ENCODE results near the gene TMEM138. TPM values are rescaled to one million over a fixed set of nuclear protein-coding genes. Genes with fewer than 3 reads are reported as not detected.

Gene TMEM138
- total RNA-seq, 4 donors from 2014 or later, result 44.7 to 63.5 (median 48.1) TPM

DNA sequence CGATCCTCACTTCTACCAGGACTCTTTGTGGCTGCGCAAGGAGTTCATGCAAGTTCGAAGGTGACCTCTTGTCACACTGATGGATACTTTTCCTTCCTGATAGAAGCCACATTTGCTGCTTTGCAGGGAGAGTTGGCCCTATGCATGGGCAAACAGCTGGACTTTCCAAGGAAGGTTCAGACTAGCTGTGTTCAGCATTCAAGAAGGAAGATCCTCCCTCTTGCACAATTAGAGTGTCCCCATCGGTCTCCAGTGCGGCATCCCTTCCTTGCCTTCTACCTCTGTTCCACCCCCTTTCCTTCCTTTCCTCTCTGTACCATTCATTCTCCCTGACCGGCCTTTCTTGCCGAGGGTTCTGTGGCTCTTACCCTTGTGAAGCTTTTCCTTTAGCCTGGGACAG lies 6.5 kb downstream of the TMEM138 start:
- Histone ChIP-seq H3K4me1 (peaks cover 0 to 7% (median 0%) of the 10 kb centered on the region in 4 donors), H3K36me3 (peaks cover 0 to 72% (median 4%) of the 10 kb centered on the region in 3 donors), H3K27me3 (no peaks in the 10 kb centered on the region), H3K4me3 (no peak overlapping the region), H3K9me3 (no peaks in the 10 kb centered on the region), H3K27ac (no peak overlapping the region)
- no peak for DNase-seq
- no peak for TF ChIP-seq POLR2A (IDR thresholded peaks at IDR 0.05)

DNA sequence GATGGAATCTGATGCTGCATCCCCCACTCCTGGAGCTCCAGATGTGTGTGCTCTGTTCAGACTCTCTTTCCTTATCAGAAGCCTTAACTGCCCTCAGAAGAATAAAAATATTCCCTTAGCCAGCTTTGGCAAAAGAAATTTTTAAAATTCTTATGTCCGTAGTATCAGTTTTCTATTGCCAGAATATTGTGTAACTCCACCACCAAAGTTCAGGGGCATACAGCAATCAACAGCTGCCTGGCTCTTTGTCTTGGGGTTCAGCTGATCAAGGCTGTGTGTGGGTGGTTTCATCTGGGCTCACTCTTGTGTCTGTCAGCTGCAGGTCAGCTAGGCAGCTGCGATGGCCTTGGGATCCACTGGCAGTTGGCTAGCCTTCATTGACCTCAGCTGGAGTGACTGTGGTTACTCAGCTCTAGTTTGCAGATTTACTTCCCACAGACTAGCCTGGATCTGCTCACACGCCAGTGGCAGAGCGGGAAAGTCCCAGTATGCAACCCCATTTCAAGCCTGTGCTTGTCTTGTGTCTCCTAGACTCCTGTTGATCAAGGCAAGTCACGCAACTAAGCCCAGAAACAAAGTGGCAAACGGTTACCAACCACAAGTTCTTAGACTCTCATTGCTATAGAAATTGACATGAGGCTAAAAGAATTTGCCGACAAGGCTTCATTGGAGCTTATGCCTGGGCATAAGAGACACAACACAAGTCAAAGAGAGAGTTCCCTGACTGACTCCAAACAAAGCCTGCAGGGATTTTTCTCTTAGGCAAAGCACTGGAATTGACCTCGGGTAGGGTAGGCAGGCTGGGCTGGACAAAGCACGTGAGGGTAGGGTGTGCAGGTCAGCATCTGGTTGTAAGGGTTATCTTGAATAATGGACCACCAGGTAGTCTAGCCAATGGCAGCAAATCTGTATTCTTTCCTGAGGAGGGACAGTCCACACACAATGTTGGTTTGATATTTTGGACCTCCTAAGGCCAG lies 7.5 kb downstream of the TMEM138 start:
- Histone ChIP-seq H3K27ac (peak overlapping the region in 2 of 4 donors; percentile 12 to 14), H3K27me3 (no peaks in the 10 kb centered on the region), H3K4me1 (peaks cover 0 to 7% (median 0%) of the 10 kb centered on the region in 4 donors), H3K9me3 (no peaks in the 10 kb centered on the region), H3K36me3 (peaks cover 0 to 62% (median 4%) of the 10 kb centered on the region in 3 donors), H3K4me3 (no peak overlapping the region)
- DNase-seq, result no peak
- no peak for TF ChIP-seq POLR2A (IDR thresholded peaks at IDR 0.05)
- TF ChIP-seq, protein P1, sequence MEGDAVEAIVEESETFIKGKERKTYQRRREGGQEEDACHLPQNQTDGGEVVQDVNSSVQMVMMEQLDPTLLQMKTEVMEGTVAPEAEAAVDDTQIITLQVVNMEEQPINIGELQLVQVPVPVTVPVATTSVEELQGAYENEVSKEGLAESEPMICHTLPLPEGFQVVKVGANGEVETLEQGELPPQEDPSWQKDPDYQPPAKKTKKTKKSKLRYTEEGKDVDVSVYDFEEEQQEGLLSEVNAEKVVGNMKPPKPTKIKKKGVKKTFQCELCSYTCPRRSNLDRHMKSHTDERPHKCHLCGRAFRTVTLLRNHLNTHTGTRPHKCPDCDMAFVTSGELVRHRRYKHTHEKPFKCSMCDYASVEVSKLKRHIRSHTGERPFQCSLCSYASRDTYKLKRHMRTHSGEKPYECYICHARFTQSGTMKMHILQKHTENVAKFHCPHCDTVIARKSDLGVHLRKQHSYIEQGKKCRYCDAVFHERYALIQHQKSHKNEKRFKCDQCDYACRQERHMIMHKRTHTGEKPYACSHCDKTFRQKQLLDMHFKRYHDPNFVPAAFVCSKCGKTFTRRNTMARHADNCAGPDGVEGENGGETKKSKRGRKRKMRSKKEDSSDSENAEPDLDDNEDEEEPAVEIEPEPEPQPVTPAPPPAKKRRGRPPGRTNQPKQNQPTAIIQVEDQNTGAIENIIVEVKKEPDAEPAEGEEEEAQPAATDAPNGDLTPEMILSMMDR (IDR thresholded peaks at IDR 0.05), result no peak

DNA sequence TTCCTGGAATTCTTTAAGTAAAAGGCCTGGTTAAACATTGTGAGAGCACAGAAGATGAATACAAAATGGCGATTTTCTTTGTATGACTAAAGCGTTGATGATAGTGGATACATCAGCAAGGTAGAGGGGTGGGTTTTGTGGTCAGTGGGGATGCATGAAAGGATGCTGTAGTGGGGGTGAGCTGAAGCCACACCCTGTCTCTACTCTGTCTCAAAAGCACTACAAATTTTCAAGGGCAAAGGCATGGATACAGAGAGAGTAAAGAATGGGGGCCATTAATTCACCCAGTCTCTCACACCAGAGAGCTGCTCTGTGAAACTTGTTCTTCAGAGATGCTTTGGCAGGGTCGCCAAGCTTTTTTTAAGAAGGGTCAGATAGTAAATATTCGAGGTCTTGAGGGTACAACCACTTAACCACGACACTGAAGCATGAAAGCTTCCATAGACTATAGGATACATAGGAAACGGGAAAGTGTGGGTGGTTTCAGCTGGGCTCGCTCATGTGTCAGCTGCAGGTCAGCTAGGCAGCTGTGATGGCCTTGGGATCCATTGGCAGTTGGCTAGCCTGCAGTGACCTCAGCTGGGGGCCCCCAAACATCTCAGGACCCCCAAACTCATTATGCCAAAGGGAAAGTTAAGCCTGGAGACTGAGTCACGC lies 8.3 kb downstream of the TMEM138 start:
- no peaks in the 10 kb centered on the region for H3K27me3 ChIP-seq
- no peak for DNase-seq
- no peaks in the 10 kb centered on the region for H3K9me3 ChIP-seq
- H3K4me1 ChIP-seq, result peaks cover 0 to 6% (median 0%) of the 10 kb centered on the region in 4 donors
- peak overlapping the region in 1 of 4 donors; percentile 12 for H3K27ac ChIP-seq
- no peak overlapping the region for H3K4me3 ChIP-seq
- TF ChIP-seq POLR2A (IDR thresholded peaks at IDR 0.05), result no peak
- TF ChIP-seq, protein P1 (IDR thresholded peaks at IDR 0.05), result no peak
- H3K36me3 ChIP-seq, result peaks cover 0 to 54% (median 4%) of the 10 kb centered on the region in 3 donors

DNA sequence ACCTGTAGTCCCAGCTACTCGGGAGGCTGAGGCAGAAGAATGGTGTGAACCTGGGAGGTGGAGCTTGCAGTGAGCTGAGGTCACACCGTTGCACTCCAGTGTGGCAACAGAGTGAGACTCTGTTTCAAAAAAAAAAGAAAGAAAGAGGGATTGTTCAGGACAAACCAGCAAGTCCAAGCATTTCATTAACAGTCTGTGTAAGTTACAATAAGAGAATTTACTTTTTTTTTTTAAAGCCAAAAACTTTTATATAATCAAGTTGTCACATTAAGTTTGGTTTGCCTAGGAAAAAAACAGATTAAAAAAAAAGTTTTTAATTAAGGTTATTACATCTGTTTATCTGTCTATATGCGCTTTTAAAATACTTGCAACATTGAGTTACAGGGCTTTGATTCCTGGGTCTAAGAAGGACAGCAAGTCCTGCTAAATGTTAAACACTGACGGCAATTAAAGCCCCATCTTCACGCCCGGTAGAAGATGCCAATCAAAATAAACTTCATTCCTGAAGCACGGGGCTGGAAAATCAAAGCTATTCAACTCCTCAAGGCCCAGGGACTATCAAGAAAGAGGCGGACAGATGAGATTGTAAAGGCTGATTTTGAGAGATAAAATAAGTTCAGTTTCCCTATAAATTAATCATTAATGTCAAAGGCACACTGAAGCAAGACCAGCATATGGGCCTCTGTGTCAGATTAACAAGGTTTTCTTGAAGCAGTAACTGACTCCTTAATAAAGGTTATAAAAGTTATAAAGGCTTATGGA lies 10.7 kb downstream of the TMEM138 start:
- no peaks in the 10 kb centered on the region for H3K9me3 ChIP-seq
- H3K4me3 ChIP-seq, result no peak overlapping the region
- no peak overlapping the region for H3K27ac ChIP-seq
- DNase-seq, result no peak
- H3K36me3 ChIP-seq, result peaks cover 0 to 30% (median 0%) of the 10 kb centered on the region in 3 donors
- H3K4me1 ChIP-seq, result no peaks in the 10 kb centered on the region
- H3K27me3 ChIP-seq, result no peaks in the 10 kb centered on the region
- TF ChIP-seq POLR2A (IDR thresholded peaks at IDR 0.05), result no peak
- TF ChIP-seq, protein P1 (IDR thresholded peaks at IDR 0.05), result no peak

DNA sequence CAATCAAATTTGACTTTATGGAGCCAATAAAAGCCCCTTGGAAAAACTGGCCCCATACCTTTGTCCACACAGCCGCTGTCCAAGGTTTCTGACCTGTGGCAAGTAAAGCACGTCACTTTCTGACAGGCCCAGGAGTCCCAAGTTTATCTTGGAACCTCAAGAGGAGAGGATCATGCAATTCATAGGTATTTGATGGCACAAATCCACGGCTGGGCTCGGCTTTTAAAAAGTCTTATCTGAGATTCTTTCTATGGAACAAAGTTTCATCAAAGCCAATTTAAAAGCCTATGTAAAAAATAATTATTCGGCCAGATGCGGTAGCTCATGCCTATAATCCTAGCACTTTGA lies 13.6 kb downstream of the TMEM138 start:
- H3K27me3 ChIP-seq, result no peaks in the 10 kb centered on the region
- no peak for DNase-seq
- TF ChIP-seq POLR2A (IDR thresholded peaks at IDR 0.05), result no peak
- TF ChIP-seq, protein P1 (IDR thresholded peaks at IDR 0.05), result no peak
- peaks cover 0 to 5% (median 0%) of the 10 kb centered on the region in 3 donors for H3K36me3 ChIP-seq
- H3K9me3 ChIP-seq, result no peaks in the 10 kb centered on the region
- H3K4me3 ChIP-seq, result no peak overlapping the region
- no peaks in the 10 kb centered on the region for H3K4me1 ChIP-seq
- H3K27ac ChIP-seq, result no peak overlapping the region

Measured in Peyer's patch (tissue), 4 donors.